ENCODE data around the gene LASP1NB.
"Not testable (repeated sequence)": the region's sequence is repeated elsewhere in the genome, so short reads cannot be mapped to it uniquely, and the experiment has no call there.

The LASP1NB gene

DNA sequence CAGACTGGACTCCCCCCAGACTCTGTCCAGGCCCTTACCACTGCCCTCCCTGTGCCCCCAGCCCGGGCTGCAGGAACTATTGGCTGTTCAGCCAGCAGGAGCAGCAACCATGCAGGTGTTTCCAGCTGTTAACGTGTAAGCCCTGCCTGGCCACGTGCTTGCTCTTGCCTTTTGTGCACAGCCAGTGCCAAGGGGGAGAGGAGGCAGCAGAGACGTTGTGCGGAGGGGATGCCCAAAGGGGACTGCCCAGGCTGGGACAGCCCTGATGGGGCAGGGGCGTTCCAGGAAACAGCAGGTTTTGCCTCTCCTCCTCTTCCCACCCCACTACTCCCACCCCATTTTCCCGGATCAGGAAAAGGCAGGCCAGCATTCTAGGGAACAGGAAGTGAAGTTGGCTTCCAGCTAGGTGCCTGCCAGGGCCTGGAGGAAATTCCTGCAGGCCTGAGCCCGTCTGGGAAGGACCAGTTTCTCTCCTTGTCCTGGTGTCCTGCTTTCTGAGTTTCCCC, 16.7 kb upstream of the LASP1NB start:
- TF ChIP-seq, protein P1, sequence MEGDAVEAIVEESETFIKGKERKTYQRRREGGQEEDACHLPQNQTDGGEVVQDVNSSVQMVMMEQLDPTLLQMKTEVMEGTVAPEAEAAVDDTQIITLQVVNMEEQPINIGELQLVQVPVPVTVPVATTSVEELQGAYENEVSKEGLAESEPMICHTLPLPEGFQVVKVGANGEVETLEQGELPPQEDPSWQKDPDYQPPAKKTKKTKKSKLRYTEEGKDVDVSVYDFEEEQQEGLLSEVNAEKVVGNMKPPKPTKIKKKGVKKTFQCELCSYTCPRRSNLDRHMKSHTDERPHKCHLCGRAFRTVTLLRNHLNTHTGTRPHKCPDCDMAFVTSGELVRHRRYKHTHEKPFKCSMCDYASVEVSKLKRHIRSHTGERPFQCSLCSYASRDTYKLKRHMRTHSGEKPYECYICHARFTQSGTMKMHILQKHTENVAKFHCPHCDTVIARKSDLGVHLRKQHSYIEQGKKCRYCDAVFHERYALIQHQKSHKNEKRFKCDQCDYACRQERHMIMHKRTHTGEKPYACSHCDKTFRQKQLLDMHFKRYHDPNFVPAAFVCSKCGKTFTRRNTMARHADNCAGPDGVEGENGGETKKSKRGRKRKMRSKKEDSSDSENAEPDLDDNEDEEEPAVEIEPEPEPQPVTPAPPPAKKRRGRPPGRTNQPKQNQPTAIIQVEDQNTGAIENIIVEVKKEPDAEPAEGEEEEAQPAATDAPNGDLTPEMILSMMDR (IDR thresholded peaks at IDR 0.05; ENCODE audit: insufficient read depth, low read depth, low read length), result no peak
- DNase-seq (ENCODE audit: low read depth), result no peak
- no peak overlapping the region for H3K4me3 ChIP-seq (ENCODE audit: low read depth, low read length)

DNA sequence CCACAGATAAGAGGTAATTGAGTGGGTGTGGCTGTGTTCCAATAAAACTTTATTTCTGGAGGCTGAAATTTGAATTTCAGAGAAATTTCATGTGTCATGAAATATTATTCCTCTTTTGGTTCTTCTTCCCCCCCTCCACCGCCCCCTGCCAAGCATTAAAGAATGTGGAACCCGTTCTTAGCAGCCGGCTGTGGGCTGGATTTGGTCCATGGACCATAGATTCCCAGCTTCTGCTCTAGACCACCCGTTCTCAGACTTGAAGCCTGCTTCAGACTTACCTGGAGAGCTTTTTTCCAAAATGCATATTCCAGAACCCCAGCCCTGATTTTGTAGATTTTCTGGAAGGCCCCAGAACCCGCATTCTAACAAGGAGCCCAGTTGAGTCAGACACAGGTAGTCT, 15.1 kb upstream of the LASP1NB start:
- H3K4me3 ChIP-seq (ENCODE audit: low read depth, low read length), result no peak overlapping the region
- DNase-seq (ENCODE audit: low read depth), result no peak
- TF ChIP-seq, protein P1 (IDR thresholded peaks at IDR 0.05; ENCODE audit: insufficient read depth, low read depth, low read length), result no peak

DNA sequence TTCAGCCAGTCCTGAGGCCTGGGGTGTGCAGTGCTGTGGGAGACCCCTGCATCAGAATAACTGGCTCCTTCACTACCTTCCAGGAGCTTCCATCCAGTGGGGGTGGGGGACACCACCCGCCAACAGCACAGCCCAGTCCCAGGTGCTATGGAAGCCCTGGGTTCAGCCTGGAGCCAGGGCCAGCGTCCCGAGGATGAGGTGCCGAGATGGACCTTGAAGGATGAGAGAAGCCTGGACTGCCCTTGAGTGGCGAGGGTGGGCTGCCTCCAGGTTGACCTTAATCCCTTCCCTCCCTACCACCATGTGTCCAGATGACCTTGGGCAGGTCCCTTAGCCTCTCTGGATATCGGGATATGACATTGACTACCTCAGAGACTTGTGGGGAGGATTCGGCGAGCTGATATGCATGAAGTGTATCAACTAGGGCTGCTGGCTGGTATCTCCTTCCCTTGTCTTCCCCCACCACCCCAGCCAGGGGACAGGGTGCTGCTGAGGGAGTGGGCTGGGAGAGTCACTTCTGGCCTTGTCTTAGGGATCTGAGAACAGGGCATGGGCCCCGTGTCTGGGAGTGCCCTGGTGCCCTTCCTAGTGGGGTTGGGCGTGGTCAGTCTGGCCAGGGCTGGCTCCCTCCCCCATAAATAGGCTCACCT, 14.2 kb upstream of the LASP1NB start:
- DNase-seq (ENCODE audit: low read depth), result no peak
- TF ChIP-seq, protein P1 (IDR thresholded peaks at IDR 0.05; ENCODE audit: insufficient read depth, low read depth, low read length), result no peak
- H3K4me3 ChIP-seq (ENCODE audit: low read depth, low read length), result no peak overlapping the region

DNA sequence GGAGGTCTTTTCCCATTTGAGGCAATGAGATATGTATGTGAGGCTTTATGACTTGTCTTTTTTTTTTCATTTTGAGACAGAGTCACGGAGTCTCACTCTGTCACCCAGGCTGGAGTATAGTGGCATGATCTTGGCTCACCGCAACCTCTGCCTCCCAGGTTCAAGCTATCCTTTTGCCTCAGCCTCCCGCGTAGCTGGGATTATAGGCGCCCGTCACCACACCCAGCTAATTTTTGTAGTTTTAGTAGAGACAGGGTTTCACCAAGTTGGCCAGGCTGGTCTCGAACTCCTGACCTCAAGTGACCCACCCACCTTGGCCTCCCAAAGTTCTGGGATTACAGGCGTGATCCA, 13.7 kb upstream of the LASP1NB start:
- H3K4me3 ChIP-seq (ENCODE audit: low read depth, low read length); DNase-seq (ENCODE audit: low read depth): not testable (repeated sequence)

DNA sequence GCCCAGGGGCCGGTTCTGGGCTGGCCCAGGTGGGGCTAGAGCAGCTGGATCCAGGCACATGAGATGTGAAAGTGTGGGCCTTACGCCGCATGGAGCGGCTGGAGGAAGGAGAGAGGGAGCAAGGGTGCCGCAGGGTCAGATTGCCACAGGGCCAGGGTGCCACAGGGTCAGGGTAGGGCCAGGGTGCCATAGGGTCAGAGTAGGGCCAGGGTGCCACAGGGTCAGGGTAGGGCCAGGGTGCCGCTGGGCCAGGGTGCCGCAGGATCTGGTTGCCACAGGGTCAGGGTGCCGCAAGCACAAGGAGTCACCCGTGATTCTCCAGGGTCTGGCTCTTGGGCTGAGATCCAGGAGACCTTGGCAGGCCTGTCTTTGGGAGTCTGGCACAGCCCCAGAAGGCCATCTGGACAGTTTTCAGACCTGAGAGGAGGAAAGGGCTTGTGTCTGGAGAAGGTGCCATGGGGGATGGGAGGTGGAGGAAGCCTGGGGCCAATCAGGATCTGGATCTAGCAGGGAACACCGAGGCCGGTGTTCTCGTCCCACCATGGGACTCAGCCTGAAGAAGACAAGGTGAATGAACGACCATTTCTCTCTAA, 13.1 kb upstream of the LASP1NB start:
- H3K4me3 ChIP-seq (ENCODE audit: low read depth, low read length), result no peak overlapping the region
- peak; percentile 94 for DNase-seq (ENCODE audit: low read depth)
- TF ChIP-seq, protein P1 (IDR thresholded peaks at IDR 0.05; ENCODE audit: insufficient read depth, low read depth, low read length), result no peak

DNA sequence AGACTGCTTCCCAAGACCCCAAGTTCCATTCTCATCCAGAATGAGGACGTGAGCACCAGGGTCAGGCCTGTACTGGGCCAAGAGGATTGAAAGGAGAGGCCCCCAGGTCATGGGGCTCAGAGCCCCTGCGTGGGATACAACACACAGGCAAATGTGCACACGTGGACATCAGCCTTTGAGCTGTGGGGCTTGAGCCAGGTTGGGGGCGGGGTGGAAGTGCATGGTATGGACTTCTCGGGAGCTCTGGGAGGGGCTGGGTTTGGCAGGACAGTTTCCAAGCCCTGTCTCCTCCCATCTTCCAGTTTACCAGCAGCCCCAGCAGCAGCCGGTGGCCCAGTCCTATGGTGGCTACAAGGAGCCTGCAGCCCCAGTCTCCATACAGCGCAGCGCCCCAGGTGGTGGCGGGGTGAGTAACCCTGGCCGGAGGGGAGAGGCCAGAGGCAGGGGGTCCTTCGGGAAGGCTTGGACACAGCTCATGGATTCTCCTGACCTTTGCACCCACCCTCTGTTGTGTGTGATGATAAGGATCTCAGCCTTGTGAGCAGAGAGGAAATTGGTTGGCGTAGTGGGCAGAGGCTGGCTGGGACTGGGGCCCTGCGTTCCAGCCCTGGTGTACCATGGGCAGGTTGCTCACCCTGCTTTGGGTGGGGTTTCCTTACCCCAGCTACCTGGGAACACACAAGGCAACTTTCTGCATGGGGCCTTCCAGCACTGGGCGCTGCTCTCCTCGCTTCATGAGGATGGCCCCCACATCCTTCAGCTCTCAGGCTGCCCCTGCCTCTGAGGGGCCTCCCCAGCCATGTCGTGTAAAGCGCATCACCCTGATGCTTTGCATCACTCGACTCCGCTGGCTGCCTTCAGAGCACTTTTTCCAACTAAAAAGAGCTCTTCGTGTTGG, 10.4 kb upstream of the LASP1NB start:
- TF ChIP-seq, protein P1 (IDR thresholded peaks at IDR 0.05; ENCODE audit: insufficient read depth, low read depth, low read length), result no peak
- no peak overlapping the region for H3K4me3 ChIP-seq (ENCODE audit: low read depth, low read length)
- no peak for DNase-seq (ENCODE audit: low read depth)

DNA sequence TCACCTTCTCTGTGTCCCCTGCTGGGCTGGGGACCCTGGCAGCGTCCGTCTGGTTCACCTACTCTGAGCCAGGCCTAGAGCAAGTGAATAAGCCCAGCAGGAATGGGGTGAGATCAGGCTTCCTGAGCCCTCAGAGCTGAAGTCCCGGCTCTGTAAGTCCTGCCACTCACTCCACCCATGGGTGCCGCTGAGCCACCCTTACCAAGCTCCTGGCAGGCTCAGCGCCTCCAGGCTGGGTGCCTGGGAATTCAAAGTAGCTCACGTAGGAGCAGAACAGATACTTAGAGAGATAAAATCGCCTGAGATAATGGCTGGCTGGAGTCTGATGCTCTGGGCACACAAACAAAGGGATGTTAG, 9.8 kb upstream of the LASP1NB start:
- TF ChIP-seq, protein P1 (IDR thresholded peaks at IDR 0.05; ENCODE audit: insufficient read depth, low read depth, low read length), result no peak
- DNase-seq (ENCODE audit: low read depth), result no peak
- no peak overlapping the region for H3K4me3 ChIP-seq (ENCODE audit: low read depth, low read length)
